Measurements from ENCODE around the gene PAWR.

GRCh38 chr12:79591988-79592387 lies 98.8 kb downstream of the PAWR start:
- TF ChIP-seq POLR2AphosphoS5 (IDR thresholded peaks at IDR 0.05) (no peak), CTCF (IDR thresholded peaks at IDR 0.05) (no peak), POLR2A (IDR thresholded peaks at IDR 0.05) (no peak), EP300 (IDR thresholded peaks at IDR 0.05) (no peak)
